Hippocampal formation (tissue), 2 donors: ENCODE data around the gene C19orf85.
"Not testable (repeated sequence)": the region's sequence is repeated elsewhere in the genome, so short reads cannot be mapped to it uniquely, and the experiment has no call there.

Source experiments
- DNase-seq, 2 donors: peaks; one replicate each; lab custom pipeline; 2025; lab: John Stamatoyannopoulos, UW

Gene C19orf85

GRCh38 chr19:55457683-55458457, 6.7 kb downstream of the C19orf85 start:
- no peak for DNase-seq

- DNase-seq, result no peak
Measured at GRCh38 chr19:55456347-55456746, 8.2 kb downstream of the C19orf85 start.

- no peak for DNase-seq
Measured at GRCh38 chr19:55455576-55456235, 8.8 kb downstream of the C19orf85 start.

GRCh38 chr19:55454787-55455243, 9.7 kb downstream of the C19orf85 start:
- DNase-seq, result peak; percentile 11 to 64

- no peak for DNase-seq
Measured at GRCh38 chr19:55453511-55454260, 10.9 kb downstream of the C19orf85 start.

- peak; percentile 93 for DNase-seq
Measured at GRCh38 chr19:55452749-55453346, 11.7 kb downstream of the C19orf85 start.

- DNase-seq, result peak in 1 of 2 donors; percentile 26
Measured at GRCh38 chr19:55451965-55452748, 12.4 kb downstream of the C19orf85 start.

GRCh38 chr19:55451163-55451964, 13.2 kb downstream of the C19orf85 start:
- no peak for DNase-seq

GRCh38 chr19:55449469-55449868, 15.1 kb downstream of the C19orf85 start:
- no peak for DNase-seq

- not testable (repeated sequence) for DNase-seq
Measured at GRCh38 chr19:55448175-55448490, 16.4 kb downstream of the C19orf85 start.

- peak; percentile 71 to 72 for DNase-seq
Measured at GRCh38 chr19:55447421-55448174, 17.0 kb downstream of the C19orf85 start.

GRCh38 chr19:55446060-55446459, 18.5 kb downstream of the C19orf85 start:
- no peak for DNase-seq

GRCh38 chr19:55444646-55445045, 19.9 kb downstream of the C19orf85 start:
- no peak for DNase-seq

- DNase-seq, result no peak
Measured at GRCh38 chr19:55443824-55444480, 20.6 kb downstream of the C19orf85 start.

GRCh38 chr19:55443045-55443823, 21.3 kb downstream of the C19orf85 start, which contains the start of gene SHISA7:
SHISA7 (minus strand) TSS chr19:55443300; CDS start chr19:55442863, 437 bp downstream.
- DNase-seq, result peak; percentile 36 to 54

- DNase-seq, result no peak
Measured at GRCh38 chr19:55442372-55442961, 22.1 kb downstream of the C19orf85 start.

GRCh38 chr19:55441692-55442321, 22.7 kb downstream of the C19orf85 start:
- DNase-seq, result no peak

- no peak for DNase-seq
Measured at GRCh38 chr19:55441319-55441691, 23.2 kb downstream of the C19orf85 start.
